GM18868 (cell line): ENCODE measurements around the gene DLAT.
"Not testable (repeated sequence)": the region's sequence is repeated elsewhere in the genome, so short reads cannot be mapped to it uniquely, and the experiment has no call there.

Experiments used
- ATAC-seq: cut with Tn5 transposase; IDR thresholded peaks from one replicate; pipeline ENCODE4 v1.9.1; 2021; ENCODE audit warnings: mild to moderate bottlenecking, moderate library complexity; ENCODE audit not compliant: unreplicated experiment

DLAT gene

GRCh38 chr11:112004389-112004788, 20.8 kb upstream of the DLAT start:
- peak; percentile 100 for ATAC-seq

GRCh38 chr11:112005422-112006094, 19.6 kb upstream of the DLAT start:
- no peak for ATAC-seq

GRCh38 chr11:112006095-112006441, 19.1 kb upstream of the DLAT start:
- ATAC-seq = not testable (repeated sequence)

- ATAC-seq = not testable (repeated sequence)
Measured at GRCh38 chr11:112011451-112011850, 13.8 kb upstream of the DLAT start.

GRCh38 chr11:112012874-112013273, 12.3 kb upstream of the DLAT start:
- no peak for ATAC-seq

GRCh38 chr11:112013497-112014164, 11.6 kb upstream of the DLAT start:
- no peak for ATAC-seq

GRCh38 chr11:112016088-112016764, 9.0 kb upstream of the DLAT start:
- peak; percentile 85 for ATAC-seq

GRCh38 chr11:112016765-112017376, 8.3 kb upstream of the DLAT start:
- ATAC-seq = peak; percentile 33

- no peak for ATAC-seq
Measured at GRCh38 chr11:112017538-112017937, 7.7 kb upstream of the DLAT start.

GRCh38 chr11:112019066-112019465, 6.1 kb upstream of the DLAT start:
- no peak for ATAC-seq

- no peak for ATAC-seq
Measured at GRCh38 chr11:112023104-112023503, 2.1 kb upstream of the DLAT start.

GRCh38 chr11:112024178-112024772, 933 bp upstream of the DLAT start:
- ATAC-seq = peak; percentile 69

GRCh38 chr11:112025707-112026106, 499 bp downstream of the DLAT start:
- no peak for ATAC-seq

- not testable (repeated sequence) for ATAC-seq
Measured at GRCh38 chr11:112026784-112027410, 1.7 kb downstream of the DLAT start.

- no peak for ATAC-seq
Measured at GRCh38 chr11:112029460-112029859, 4.3 kb downstream of the DLAT start.

- no peak for ATAC-seq
Measured at GRCh38 chr11:112033902-112034301, 8.7 kb downstream of the DLAT start.

- ATAC-seq = no peak
Measured at GRCh38 chr11:112037527-112037926, 12.3 kb downstream of the DLAT start.

GRCh38 chr11:112042161-112042960, 17.2 kb downstream of the DLAT start:
- no peak for ATAC-seq

- ATAC-seq = no peak
Measured at GRCh38 chr11:112042961-112043304, 17.7 kb downstream of the DLAT start.

- no peak for ATAC-seq
Measured at GRCh38 chr11:112044961-112045360, 19.8 kb downstream of the DLAT start.
